DOHH2 (cell line): ENCODE data around the gene COPG1.

Experiments used
- H3F3A ChIP-seq: fragments of 200-600 bp; sonication (generic), shearing (Covaris generic); 2 replicates; pipeline ENCODE4 v1.6.0; 2016; ENCODE audit warnings: antibody characterized with exemption, mild to moderate bottlenecking; ENCODE audit not compliant: control insufficient read depth, insufficient read depth
- H3K27ac ChIP-seq: fragments of 200-600 bp; sonication (generic); 2 replicates; pipeline ENCODE4 v1.5.1; 2014; ENCODE audit warnings: low read depth, mild to moderate bottlenecking, low read length, moderate library complexity
- H3K27me3 ChIP-seq: fragments of 200-600 bp; sonication (generic); 2 replicates; pipeline ENCODE4 v1.6.1; 2014; ENCODE audit warnings: mild to moderate bottlenecking, low read length, mixed read lengths; ENCODE audit not compliant: control insufficient read depth
- H3K36me3 ChIP-seq: fragments of 200-600 bp; sonication (generic); 2 replicates; pipeline ENCODE4 v1.6.1; 2014; ENCODE audit warnings: mild to moderate bottlenecking, low read length, moderate library complexity, mixed read lengths; ENCODE audit not compliant: control insufficient read depth
- H3K4me1 ChIP-seq: fragments of 200-600 bp; sonication (generic); 2 replicates; pipeline ENCODE4 v1.6.1; 2014; ENCODE audit warnings: mild to moderate bottlenecking, low read length, mixed read lengths; ENCODE audit not compliant: control insufficient read depth
- H3K4me2 ChIP-seq: fragments of 200-600 bp; sonication (generic); 2 replicates; pipeline ENCODE4 v1.6.0; 2014; ENCODE audit warnings: mild to moderate bottlenecking, low read length, moderate library complexity
- H3K4me3 ChIP-seq: fragments of 200-600 bp; sonication (generic); 2 replicates; pipeline ENCODE4 v1.5.1; 2014; ENCODE audit warnings: mild to moderate bottlenecking, low read length, mixed read lengths
- H3K79me2 ChIP-seq: fragments of 200-600 bp; sonication (generic); 2 replicates; pipeline ENCODE4 v1.6.1; 2014; ENCODE audit warnings: mild to moderate bottlenecking, low read length, mixed read lengths; ENCODE audit not compliant: control insufficient read depth
- H3K9me2 ChIP-seq: fragments of 200-600 bp; sonication (generic); replicated peaks from 2 replicates; pipeline ENCODE4 v1.6.1; 2014; ENCODE audit warnings: mild to moderate bottlenecking, low read length, mixed read lengths; ENCODE audit not compliant: control insufficient read depth
- H3K9me3 ChIP-seq: fragments of 200-600 bp; sonication (generic); 2 replicates; pipeline ENCODE4 v1.6.1; 2014; ENCODE audit warnings: antibody characterized with exemption, low read length, mixed read lengths; ENCODE audit not compliant: control insufficient read depth, insufficient read depth
- H4K20me1 ChIP-seq: fragments of 200-600 bp; sonication (generic); 2 replicates; pipeline ENCODE4 v1.6.0; 2014; ENCODE audit warnings: low read depth, mild to moderate bottlenecking, antibody characterized with exemption, low read length, moderate library complexity; ENCODE audit not compliant: control insufficient read depth, insufficient read depth
- CTCF ChIP-seq: fragments of 200-600 bp; sonication (generic); IDR thresholded peaks from one replicate; pipeline ENCODE4 v1.5.1; 2014; ENCODE audit warnings: antibody characterized with exemption, mild to moderate bottlenecking, low read depth, low read length; ENCODE audit not compliant: poor library complexity, severe bottlenecking
- EZH2phosphoT487 ChIP-seq: fragments of 200-600 bp; sonication (generic); IDR thresholded peaks from 2 replicates; pipeline ENCODE4 v1.6.1; 2017; ENCODE audit warnings: borderline replicate concordance, mild to moderate bottlenecking, antibody characterized with exemption, low read length, moderate library complexity, mixed read lengths

Gene COPG1

GRCh38 chr3:129310111-129311011 is 61.0 kb downstream of the COPG1 start:
- H3K4me1 ChIP-seq, result peaks cover 28% of the 10 kb centered on the region

GRCh38 chr3:129311054-129311902 is 61.9 kb downstream of the COPG1 start:
- Histone ChIP-seq H3K4me2 (no peak overlapping the region), H3K36me3 (peaks cover 22% of the 10 kb centered on the region), H3K4me1 (peaks cover 23% of the 10 kb centered on the region), H3K4me3 (no peak overlapping the region), H3K27me3 (no peaks in the 10 kb centered on the region), H3K79me2 (peaks cover 17% of the 10 kb centered on the region), H3K27ac (no peak overlapping the region), H3K9me3 (no peaks in the 10 kb centered on the region), H3K9me2 (no peaks in the 10 kb centered on the region), H3F3A (peaks cover 22% of the 10 kb centered on the region), H4K20me1 (peaks cover 14% of the 10 kb centered on the region)
- TF ChIP-seq CTCF (no peak), EZH2phosphoT487 (no peak)

More at GRCh38 chr3:129310111-129311011, 61.0 kb downstream of the COPG1 start:
- H3K27ac ChIP-seq, result no peak overlapping the region
- peaks cover 14% of the 10 kb centered on the region for H4K20me1 ChIP-seq
- H3K9me2 ChIP-seq, result no peaks in the 10 kb centered on the region
- no peaks in the 10 kb centered on the region for H3K27me3 ChIP-seq
- peaks cover 13% of the 10 kb centered on the region for H3K79me2 ChIP-seq
- no peak overlapping the region for H3K4me2 ChIP-seq
- no peak overlapping the region for H3K4me3 ChIP-seq
- H3K36me3 ChIP-seq, result peaks cover 31% of the 10 kb centered on the region
- no peak for TF ChIP-seq CTCF
- TF ChIP-seq EZH2phosphoT487, result no peak
- no peaks in the 10 kb centered on the region for H3K9me3 ChIP-seq
- H3F3A ChIP-seq, result peaks cover 22% of the 10 kb centered on the region

GRCh38 chr3:129312021-129312639 is 62.7 kb downstream of the COPG1 start:
- H3K4me3 ChIP-seq, result no peak overlapping the region
- peaks cover 15% of the 10 kb centered on the region for H3K36me3 ChIP-seq
- H3F3A ChIP-seq, result peaks cover 22% of the 10 kb centered on the region
- peaks cover 14% of the 10 kb centered on the region for H4K20me1 ChIP-seq
- peaks cover 17% of the 10 kb centered on the region for H3K79me2 ChIP-seq
- TF ChIP-seq CTCF (no peak), EZH2phosphoT487 (no peak)
- no peak overlapping the region for H3K4me2 ChIP-seq
- no peaks in the 10 kb centered on the region for H3K9me2 ChIP-seq
- H3K27ac ChIP-seq, result no peak overlapping the region
- no peaks in the 10 kb centered on the region for H3K9me3 ChIP-seq
- no peaks in the 10 kb centered on the region for H3K27me3 ChIP-seq
- peaks cover 29% of the 10 kb centered on the region for H3K4me1 ChIP-seq
